ENCODE results near the gene FAM174B. TPM values are rescaled to one million over a fixed set of nuclear protein-coding genes. Genes with fewer than 3 reads are reported as not detected.

The FAM174B gene
- total RNA-seq, 1 donor from 2014 or later, result 11.0 TPM

- Mint-ChIP-seq H3K4me3 (ENCODE audit: unreplicated experiment) (no peak overlapping the region), H3K27ac (ENCODE audit: unreplicated experiment) (no peak overlapping the region), H3K27me3 (ENCODE audit: unreplicated experiment) (peaks cover 15% of the 10 kb centered on the region), H3K36me3 (ENCODE audit: unreplicated experiment) (no peaks in the 10 kb centered on the region), H3K9me3 (ENCODE audit: unreplicated experiment) (no peaks in the 10 kb centered on the region), H3K4me1 (ENCODE audit: unreplicated experiment) (peaks cover 27% of the 10 kb centered on the region)
- no peak for DNase-seq (ENCODE audit: extremely low spot score, unreplicated experiment)
- no peak for TF ChIP-seq CTCF (IDR thresholded peaks at IDR 0.05)
Measured at GRCh38 chr15:92661956-92662355, 6.4 kb upstream of the FAM174B start.

DNA sequence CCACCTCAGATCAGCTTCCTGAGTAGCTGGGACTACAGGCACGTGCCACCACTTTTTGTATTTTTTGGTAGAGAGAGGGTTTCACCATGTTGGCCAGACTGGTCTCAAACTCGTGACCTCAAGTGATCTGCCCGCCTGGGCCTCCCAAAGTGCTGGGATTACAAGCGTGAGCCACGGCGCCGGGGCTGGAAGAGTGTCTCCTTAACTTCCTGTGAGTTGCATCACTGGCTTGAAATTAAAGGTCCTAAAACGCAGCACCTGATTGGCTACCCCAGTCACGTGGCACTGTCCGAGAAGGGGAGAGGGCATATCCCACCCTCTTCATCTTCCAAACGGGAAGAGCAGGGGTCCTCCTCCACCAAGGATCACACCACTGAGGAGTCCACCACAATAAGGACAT, 5.5 kb upstream of the FAM174B start:
- Mint-ChIP-seq H3K36me3 (ENCODE audit: unreplicated experiment) (no peaks in the 10 kb centered on the region), H3K4me1 (ENCODE audit: unreplicated experiment) (peaks cover 20% of the 10 kb centered on the region), H3K4me3 (ENCODE audit: unreplicated experiment) (no peak overlapping the region), H3K27ac (ENCODE audit: unreplicated experiment) (no peak overlapping the region), H3K27me3 (ENCODE audit: unreplicated experiment) (peaks cover 22% of the 10 kb centered on the region), H3K9me3 (ENCODE audit: unreplicated experiment) (no peaks in the 10 kb centered on the region)
- TF ChIP-seq CTCF (IDR thresholded peaks at IDR 0.05), result no peak
- DNase-seq (ENCODE audit: extremely low spot score, unreplicated experiment), result no peak

- DNase-seq (ENCODE audit: extremely low spot score, unreplicated experiment), result no peak
- TF ChIP-seq CTCF (IDR thresholded peaks at IDR 0.05), result no peak
- peaks cover 4% of the 10 kb centered on the region for H3K36me3 Mint-ChIP-seq (ENCODE audit: unreplicated experiment)
- H3K27me3 Mint-ChIP-seq (ENCODE audit: unreplicated experiment), result peaks cover 41% of the 10 kb centered on the region
- H3K9me3 Mint-ChIP-seq (ENCODE audit: unreplicated experiment), result no peaks in the 10 kb centered on the region
- peaks cover 19% of the 10 kb centered on the region for H3K4me1 Mint-ChIP-seq (ENCODE audit: unreplicated experiment)
- H3K4me3 Mint-ChIP-seq (ENCODE audit: unreplicated experiment), result no peak overlapping the region
- no peak overlapping the region for H3K27ac Mint-ChIP-seq (ENCODE audit: unreplicated experiment)
Measured at GRCh38 chr15:92657486-92657885, 1.9 kb upstream of the FAM174B start.

GRCh38 chr15:92656089-92656488, 514 bp upstream of the FAM174B start:
- TF ChIP-seq CTCF (IDR thresholded peaks at IDR 0.05), result no peak
- H3K27ac Mint-ChIP-seq (ENCODE audit: unreplicated experiment), result no peak overlapping the region
- peaks cover 20% of the 10 kb centered on the region for H3K4me1 Mint-ChIP-seq (ENCODE audit: unreplicated experiment)

GRCh38 chr15:92654662-92655061, 913 bp downstream of the FAM174B start:
- no peak for TF ChIP-seq CTCF (IDR thresholded peaks at IDR 0.05)
- H3K27ac Mint-ChIP-seq (ENCODE audit: unreplicated experiment), result no peak overlapping the region

More at GRCh38 chr15:92656089-92656488, 514 bp upstream of the FAM174B start:
- Mint-ChIP-seq H3K36me3 (ENCODE audit: unreplicated experiment) (peaks cover 4% of the 10 kb centered on the region), H3K4me3 (ENCODE audit: unreplicated experiment) (peak overlapping the region; percentile 60), H3K9me3 (ENCODE audit: unreplicated experiment) (no peaks in the 10 kb centered on the region), H3K27me3 (ENCODE audit: unreplicated experiment) (peaks cover 46% of the 10 kb centered on the region)
- no peak for DNase-seq (ENCODE audit: extremely low spot score, unreplicated experiment)

More at GRCh38 chr15:92654662-92655061, 913 bp downstream of the FAM174B start:
- peaks cover 5% of the 10 kb centered on the region for H3K36me3 Mint-ChIP-seq (ENCODE audit: unreplicated experiment)
- peaks cover 24% of the 10 kb centered on the region for H3K4me1 Mint-ChIP-seq (ENCODE audit: unreplicated experiment)
- peaks cover 3% of the 10 kb centered on the region for H3K9me3 Mint-ChIP-seq (ENCODE audit: unreplicated experiment)
- H3K27me3 Mint-ChIP-seq (ENCODE audit: unreplicated experiment), result peaks cover 49% of the 10 kb centered on the region
- H3K4me3 Mint-ChIP-seq (ENCODE audit: unreplicated experiment), result peak overlapping the region; percentile 74
- peak; percentile 19 for DNase-seq (ENCODE audit: extremely low spot score, unreplicated experiment)

Data from osteocyte (in vitro differentiated cells).